Mesendoderm (in vitro differentiated cells): ENCODE measurements around the gene PTPN3. TPM values are rescaled to one million over a fixed set of nuclear protein-coding genes. Genes with fewer than 3 reads are reported as not detected.

ENCODE experiments used
- DNase-seq: peaks from one replicate; pipeline ENCODE4 v3.0.0; 2013
- H2AK5ac ChIP-seq: 2 replicates; pipeline ENCODE4 v1.6.1; 2013; ENCODE audit warnings: low read length, inconsistent platforms
- H2BK120ac ChIP-seq: 2 replicates; pipeline ENCODE4 v1.6.1; 2013; ENCODE audit warnings: low read depth, mild to moderate bottlenecking, low read length, moderate library complexity, mixed read lengths
- H2BK15ac ChIP-seq: replicated peaks from 2 replicates; pipeline ENCODE4 v1.6.1; 2013; ENCODE audit warnings: low read depth, mild to moderate bottlenecking, moderate library complexity
- H2BK5ac ChIP-seq: 2 replicates; pipeline ENCODE4 v1.6.1; 2013; ENCODE audit warnings: low read length, inconsistent platforms
- H3K18ac ChIP-seq: 2 replicates; pipeline ENCODE4 v1.6.1; 2013; ENCODE audit warnings: mild to moderate bottlenecking, low read length, mixed read lengths
- H3K23ac ChIP-seq: one replicate; pipeline ENCODE4 v1.6.1; 2013; ENCODE audit warnings: low read length
- H3K27ac ChIP-seq: 2 replicates; pipeline ENCODE4 v1.5.1; 2013; ENCODE audit warnings: low read depth, mild to moderate bottlenecking, inconsistent platforms, low read length, moderate library complexity
- H3K27me3 ChIP-seq: 2 replicates; pipeline ENCODE4 v1.6.1; 2013; ENCODE audit warnings: low read length, control low read depth, mild to moderate bottlenecking, inconsistent platforms; ENCODE audit not compliant: insufficient read depth, poor library complexity
- H3K36me3 ChIP-seq: 2 replicates; pipeline ENCODE4 v1.6.1; 2013; ENCODE audit warnings: low read length, inconsistent platforms; ENCODE audit not compliant: control insufficient read depth, insufficient read depth
- H3K4ac ChIP-seq: one replicate; pipeline ENCODE4 v1.6.1; 2013; ENCODE audit warnings: low read depth, mild to moderate bottlenecking, low read length, moderate library complexity
- H3K4me1 ChIP-seq: 2 replicates; pipeline ENCODE4 v1.6.1; 2013; ENCODE audit warnings: low read depth, low read length, inconsistent platforms; ENCODE audit not compliant: control insufficient read depth
- H3K4me2 ChIP-seq: 2 replicates; pipeline ENCODE4 v1.6.1; 2013; ENCODE audit warnings: low read length
- H3K4me3 ChIP-seq: 2 replicates; pipeline ENCODE4 v1.5.1; 2013; ENCODE audit warnings: mild to moderate bottlenecking, low read length
- H3K56ac ChIP-seq: one replicate; pipeline ENCODE4 v1.6.1; 2013; ENCODE audit warnings: low read length
- H3K79me1 ChIP-seq: 2 replicates; pipeline ENCODE4 v1.6.1; 2013; ENCODE audit warnings: low read length, inconsistent platforms
- H3K79me2 ChIP-seq: 2 replicates; pipeline ENCODE4 v1.6.1; 2013; ENCODE audit warnings: mild to moderate bottlenecking, low read length; ENCODE audit not compliant: control insufficient read depth, insufficient read depth
- H3K9ac ChIP-seq: 2 replicates; pipeline ENCODE4 v1.6.1; 2013; ENCODE audit warnings: low read length, inconsistent platforms
- H4K5ac ChIP-seq: one replicate; pipeline ENCODE4 v1.6.1; 2013; ENCODE audit warnings: low read length
- H4K8ac ChIP-seq: one replicate; pipeline ENCODE4 v1.6.1; 2013; ENCODE audit warnings: low read depth, mild to moderate bottlenecking, control low read depth, low read length, moderate library complexity
- WGBS: extraction: QIAGEN DNeasy Blood & Tissue Kit; methylation state at CpG from one replicate; pipeline ENCODE4 v1.1.7; 2013; ENCODE audit warnings: low lambda C conversion rate, missing lambda C conversion rate; ENCODE audit not compliant: insufficient coverage; ENCODE audit errors: extremely low coverage; 5-methylcytosine and 5-hydroxymethylcytosine counted together
- small RNA-seq: library from polyadenylated mRNA; stranded (forward); fragments of <200 nt; extraction: miRNeasy Mini kit (QIAGEN cat#:217004); gene quantifications from one replicate; pipeline ENCODE3, GENCODE V24; 2013; ENCODE audit not compliant: insufficient read depth

Gene PTPN3

DNA sequence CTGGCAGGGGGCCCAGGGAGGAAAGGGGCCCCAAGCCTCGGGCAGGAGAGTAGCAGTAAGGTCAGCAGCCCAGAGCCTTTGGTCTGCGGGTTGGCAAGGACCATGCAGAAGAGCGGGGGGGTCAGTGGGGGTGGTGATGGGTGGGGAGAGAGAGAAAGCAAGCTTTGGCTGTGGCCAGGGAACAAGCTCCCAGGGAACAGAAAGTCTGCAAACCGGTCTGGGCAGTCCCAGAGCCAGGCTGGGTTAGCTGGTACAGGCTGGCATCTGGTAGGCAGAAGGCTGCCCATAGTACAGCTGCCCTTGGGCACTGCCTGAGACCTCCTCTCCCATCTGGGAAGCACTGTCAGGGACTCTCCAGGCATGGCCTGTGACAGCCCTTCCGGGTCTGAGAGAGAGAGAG lies 166.8 kb downstream of the PTPN3 start:
- Histone ChIP-seq H2BK15ac (no peak overlapping the region), H2BK5ac (no peak overlapping the region), H2BK120ac (no peak overlapping the region), H3K4ac (no peak overlapping the region), H3K4me1 (no peaks in the 10 kb centered on the region), H4K8ac (no peak overlapping the region), H2AK5ac (no peak overlapping the region), H3K23ac (no peak overlapping the region), H3K4me2 (no peak overlapping the region), H3K56ac (no peak overlapping the region), H3K79me1 (no peaks in the 10 kb centered on the region), H3K27ac (no peak overlapping the region), H3K27me3 (no peaks in the 10 kb centered on the region), H3K18ac (no peak overlapping the region), H3K79me2 (no peaks in the 10 kb centered on the region), H3K36me3 (no peaks in the 10 kb centered on the region), H3K4me3 (no peak overlapping the region), H4K5ac (no peak overlapping the region), H3K9ac (no peak overlapping the region)
- DNase-seq: no peak
- WGBS: no CpG with 5 or more reads among the region's 5 CpGs

DNA sequence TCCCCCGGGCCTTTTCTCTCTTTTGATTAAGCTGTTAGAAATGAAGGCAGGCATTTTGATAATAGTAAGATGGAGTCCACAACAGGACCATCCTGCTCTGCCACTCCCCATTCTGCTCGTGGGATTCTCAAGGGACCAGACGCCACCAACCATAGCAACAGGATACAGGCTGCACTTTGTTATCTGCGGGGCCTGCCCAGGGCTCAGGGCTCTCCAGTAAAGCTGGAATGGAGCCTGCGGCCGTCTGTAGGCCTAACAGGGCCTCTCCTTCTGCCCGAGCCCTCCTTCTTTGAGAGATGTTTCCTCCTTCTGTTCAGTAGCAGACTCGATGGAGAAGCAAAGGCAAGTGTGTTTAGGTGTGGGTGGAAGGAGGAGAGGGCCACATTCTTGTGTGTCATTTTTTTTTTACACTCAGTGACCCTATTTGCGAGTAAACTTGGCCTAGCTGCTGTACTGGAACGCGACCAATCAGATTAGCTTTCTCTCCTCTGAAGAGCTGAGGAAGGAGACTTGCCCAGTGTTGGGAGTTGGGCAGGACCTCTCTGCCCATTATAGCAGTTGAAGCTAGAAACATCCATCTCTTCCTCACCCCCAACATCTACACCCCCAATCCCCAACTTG lies 168.4 kb downstream of the PTPN3 start:
- H3K36me3 ChIP-seq: no peaks in the 10 kb centered on the region
- H2BK15ac ChIP-seq: no peak overlapping the region
- H3K79me2 ChIP-seq: no peaks in the 10 kb centered on the region
- no peak overlapping the region for H2AK5ac ChIP-seq
- H3K27me3 ChIP-seq: no peaks in the 10 kb centered on the region
- no peak overlapping the region for H3K9ac ChIP-seq
- H3K4ac ChIP-seq: no peak overlapping the region
- H3K18ac ChIP-seq: no peak overlapping the region
- H4K8ac ChIP-seq: no peak overlapping the region
- H3K56ac ChIP-seq: no peak overlapping the region
- no peak overlapping the region for H3K27ac ChIP-seq
- no peak overlapping the region for H2BK5ac ChIP-seq
- H2BK120ac ChIP-seq: no peak overlapping the region
- no peaks in the 10 kb centered on the region for H3K4me1 ChIP-seq
- H3K4me2 ChIP-seq: no peak overlapping the region
- H3K79me1 ChIP-seq: no peaks in the 10 kb centered on the region
- no peak overlapping the region for H4K5ac ChIP-seq
- no peak overlapping the region for H3K23ac ChIP-seq
- DNase-seq: peak; percentile 22
- no CpG with 5 or more reads among the region's 11 CpGs for WGBS
- no peak overlapping the region for H3K4me3 ChIP-seq

DNA sequence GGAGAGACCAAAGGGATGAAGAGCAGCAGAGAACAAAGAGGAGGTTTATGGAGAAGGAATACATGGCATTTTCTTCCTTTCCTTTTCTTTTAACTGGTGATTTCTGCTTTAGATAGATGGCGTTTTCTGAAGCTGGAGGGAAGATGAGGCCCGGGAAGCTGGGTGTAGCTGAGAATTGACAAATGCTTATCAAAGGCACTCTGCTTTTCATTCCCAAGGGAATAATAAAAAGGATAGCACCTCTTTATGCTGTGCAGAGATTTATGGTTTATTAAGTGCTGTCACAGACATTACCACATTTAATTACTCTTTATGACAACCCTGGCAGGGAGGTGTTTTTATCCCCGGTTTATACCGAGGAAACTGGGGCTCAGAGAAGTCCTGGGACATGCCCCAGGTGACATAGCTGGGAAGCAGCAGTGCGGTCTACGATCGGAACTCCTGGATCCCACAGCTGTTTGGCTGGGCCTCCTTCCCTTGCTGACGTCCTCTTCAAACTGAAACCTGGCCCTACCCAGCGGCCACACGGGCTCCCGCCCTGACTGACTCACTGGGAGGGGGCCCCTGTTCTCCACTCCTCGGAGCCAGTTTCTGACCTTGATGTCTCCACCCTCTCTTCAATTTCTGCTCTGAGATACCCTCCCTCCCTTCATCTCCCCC lies 169.0 kb downstream of the PTPN3 start:
- Histone ChIP-seq H3K4ac (no peak overlapping the region), H2AK5ac (no peak overlapping the region), H3K79me1 (no peaks in the 10 kb centered on the region), H4K8ac (no peak overlapping the region), H3K4me2 (no peak overlapping the region), H3K27me3 (no peaks in the 10 kb centered on the region), H3K79me2 (no peaks in the 10 kb centered on the region), H3K4me1 (no peaks in the 10 kb centered on the region), H3K4me3 (no peak overlapping the region), H3K23ac (no peak overlapping the region), H4K5ac (no peak overlapping the region), H2BK5ac (no peak overlapping the region), H3K18ac (no peak overlapping the region), H3K27ac (no peak overlapping the region), H2BK120ac (no peak overlapping the region), H3K56ac (no peak overlapping the region), H2BK15ac (no peak overlapping the region), H3K36me3 (no peaks in the 10 kb centered on the region), H3K9ac (no peak overlapping the region)
- DNase-seq: peak; percentile 25
- no CpG with 5 or more reads among the region's 12 CpGs for WGBS

Small RNA genes within 50 kb of the gene (small RNA-seq; reads per million reads assigned to genes)
- not detected for gene MIR3927
